HFF-Myc (cell line): ENCODE data around the gene CCDC63.

Source experiments
- DNase-seq: peaks from one replicate; pipeline ENCODE4 v3.0.0-alpha.2; 2011; ENCODE audit warnings: low read depth; ENCODE audit errors: extremely low read depth
- H3K4me3 ChIP-seq: replicated peaks from 2 replicates; pipeline ENCODE4 v1.5.1; 2011; ENCODE audit warnings: low read depth, mild to moderate bottlenecking, control low read depth, low read length
- CTCF ChIP-seq: IDR thresholded peaks from 2 replicates; pipeline ENCODE4 v1.5.1; 2012; ENCODE audit warnings: mild to moderate bottlenecking, low read depth, low read length, control low read depth; ENCODE audit errors: missing control alignments

The CCDC63 gene

DNA sequence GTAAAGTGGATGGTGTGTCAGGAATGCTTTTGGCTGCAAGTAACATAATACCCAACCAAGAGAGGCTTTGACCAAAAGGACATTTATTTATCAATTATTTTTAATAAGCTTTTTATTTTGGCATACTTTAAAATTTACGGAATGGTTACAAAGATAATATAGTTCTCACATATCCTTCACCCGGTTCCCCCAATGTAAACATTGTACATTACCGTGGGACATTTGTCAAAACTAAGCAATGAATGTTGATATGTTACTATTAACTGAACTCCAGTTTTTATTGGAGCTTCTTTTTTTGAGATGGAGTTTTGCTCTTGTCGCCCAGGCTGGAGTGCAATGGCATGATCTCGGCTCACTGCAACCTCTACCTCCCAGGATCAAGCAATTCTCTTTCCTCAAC, 23.0 kb downstream of the CCDC63 start:
- no peak for DNase-seq

DNA sequence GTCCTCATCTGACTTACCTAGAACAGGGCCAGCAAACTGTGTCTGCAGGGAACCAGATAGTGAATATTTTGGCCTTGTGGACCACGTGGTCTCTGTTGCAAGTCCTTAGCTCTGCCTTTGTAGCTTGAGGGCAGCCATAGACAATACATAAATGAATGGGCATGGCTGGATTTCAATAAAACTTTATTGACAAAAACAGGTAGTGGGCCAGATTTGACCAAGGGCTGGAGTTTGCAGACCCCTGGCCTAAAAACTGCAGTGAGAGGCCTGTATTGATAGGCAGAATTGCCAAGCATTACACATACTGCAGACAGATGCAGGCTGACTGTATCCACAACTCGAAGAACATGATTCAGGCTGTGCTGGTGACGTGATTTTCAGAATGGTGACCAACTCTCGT, 25.3 kb downstream of the CCDC63 start:
- no peak for TF ChIP-seq CTCF
- no peak overlapping the region for H3K4me3 ChIP-seq
- DNase-seq = no peak

More for the DNA sequence above, 23.0 kb downstream of the CCDC63 start:
- no peak overlapping the region for H3K4me3 ChIP-seq
- TF ChIP-seq CTCF = no peak

GRCh38 chr12:110874351-110874750, 27.6 kb downstream of the CCDC63 start:
- no peak for TF ChIP-seq CTCF
- no peak for DNase-seq
- no peak overlapping the region for H3K4me3 ChIP-seq

GRCh38 chr12:110874781-110875180, 28.0 kb downstream of the CCDC63 start:
- no peak for TF ChIP-seq CTCF
- no peak for DNase-seq
- H3K4me3 ChIP-seq = no peak overlapping the region

- no peak for TF ChIP-seq CTCF
- no peak for DNase-seq
- H3K4me3 ChIP-seq = no peak overlapping the region
These were observed 33.9 kb downstream of the CCDC63 start for GRCh38 chr12:110880651-110881050.

- no peak for TF ChIP-seq CTCF
- no peak for DNase-seq
- H3K4me3 ChIP-seq = no peak overlapping the region
These were observed 36.5 kb downstream of the CCDC63 start for GRCh38 chr12:110883251-110883650.

DNA sequence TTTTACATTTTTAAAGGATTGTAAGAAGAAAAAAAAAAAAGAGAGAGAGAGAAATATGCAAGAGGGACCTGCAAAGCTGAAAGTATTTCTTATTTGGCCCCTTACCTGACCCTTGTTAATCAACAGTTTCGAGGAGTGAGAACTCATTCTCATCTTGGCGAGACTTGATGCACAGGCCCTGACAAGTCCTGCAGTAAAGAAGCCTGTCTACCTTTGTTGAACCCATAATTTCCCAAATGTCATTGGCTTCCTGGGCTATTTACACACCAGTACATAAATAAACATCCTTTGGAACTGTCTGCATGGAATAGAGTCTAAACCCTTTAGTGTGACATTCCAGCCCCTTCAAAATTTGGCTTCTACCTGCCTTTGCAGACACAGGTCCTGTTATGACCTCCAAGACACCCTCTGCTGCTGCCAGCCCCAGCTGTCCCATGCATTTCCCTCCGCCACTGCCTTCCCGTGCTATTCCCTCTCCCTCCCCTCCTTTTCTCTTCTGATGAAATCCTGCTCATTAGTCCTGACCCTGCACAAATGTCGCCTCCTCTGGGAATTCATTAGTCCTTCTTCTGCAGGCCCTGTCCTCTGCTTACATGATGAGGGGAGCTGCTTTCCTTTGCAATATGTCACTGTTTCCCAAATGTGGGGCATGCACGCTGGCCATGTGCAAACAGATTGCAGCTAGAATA, 38.5 kb downstream of the CCDC63 start:
- DNase-seq = no peak
- no peak overlapping the region for H3K4me3 ChIP-seq
- TF ChIP-seq CTCF = no peak
